Gastroesophageal sphincter (tissue), 4 donors: ENCODE data around the gene NLGN2. TPM values are rescaled to one million over a fixed set of nuclear protein-coding genes. Genes with fewer than 3 reads are reported as not detected.

ENCODE experiments used
- ATAC-seq: fragments of 150-250 bp; one replicate; pipeline ENCODE4 v1.9.1; 2016; ENCODE audit warnings: mild to moderate bottlenecking, moderate library complexity
- H3K27ac ChIP-seq, 4 donors: fragments of 200-600 bp; sonication (generic) in 3 of 4; 1 replicate in 3 of 4; 2 replicates in 1 of 4; pipeline ENCODE4 v1.5.1; 2016 to 2019
- H3K27me3 ChIP-seq: fragments of 200-600 bp; sonication (generic); one replicate; pipeline ENCODE4 v1.5.1; 2019
- H3K36me3 ChIP-seq, 2 donors: fragments of 200-600 bp; sonication (generic); one replicate each; pipeline ENCODE4 v1.5.1; 2019; ENCODE audit warnings: control low read depth in 1 of 2
- H3K4me1 ChIP-seq, 3 donors: fragments of 200-600 bp; sonication (generic); 1 replicate in 2 of 3; 2 replicates in 1 of 3; pipeline ENCODE4 v1.5.1; 2016 to 2019; ENCODE audit warnings: control low read depth in 2 of 3
- H3K4me3 ChIP-seq, 2 donors: fragments of 200-600 bp; sonication (generic); one replicate each; pipeline ENCODE4 v1.5.1; 2019; ENCODE audit warnings: mild to moderate bottlenecking in 1 of 2, moderate library complexity in 1 of 2
- H3K9me3 ChIP-seq, 3 donors: fragments of 200-600 bp; sonication (generic); one replicate each; pipeline ENCODE4 v1.5.1; 2017 to 2019; ENCODE audit warnings: control low read depth in 2 of 3
- EP300 ChIP-seq: sonication (generic); formaldehyde crosslinking; IDR thresholded peaks from one replicate; pipeline ENCODE4 v1.6.1; 2017; ENCODE audit warnings: antibody characterized with exemption, mild to moderate bottlenecking
- POLR2A ChIP-seq, 2 donors: fragments of 450-650 bp; IDR thresholded peaks; one replicate each; pipeline ENCODE4 v1.6.1; 2017; ENCODE audit warnings: antibody characterized with exemption in 2 of 2, mild to moderate bottlenecking in 2 of 2, moderate library complexity in 1 of 2
- POLR2AphosphoS5 ChIP-seq: sonication (generic); formaldehyde crosslinking; IDR thresholded peaks from one replicate; pipeline ENCODE4 v1.6.1; 2017; ENCODE audit warnings: antibody characterized with exemption
- WGBS, 2 donors: methylation state at CpG; one replicate each; pipeline ENCODE4 v1.1.5; 2018; ENCODE audit warnings: low coverage in 1 of 2; 5-methylcytosine and 5-hydroxymethylcytosine counted together
- total RNA-seq, 4 donors: library from RNA; depleted of rRNA; stranded (reverse); fragments of >200 nt; gene quantifications; one replicate each; pipeline ENCODE4 v1.1.0, GENCODE V29; 2016
- TF ChIP-seq, protein P1 (sequence below), 4 experiments: fragments of 200-600 bp in 2 of 4; fragments of 450-650 bp in 2 of 4; sonication (generic) in 1 of 4; IDR thresholded peaks; one replicate each; pipeline ENCODE4 v1.5.1; 2017 to 2019; ENCODE audit warnings: antibody characterized with exemption in 4 of 4, mild to moderate bottlenecking in 2 of 4, moderate library complexity in 2 of 4

The NLGN2 gene
- total RNA-seq, 4 donors from 2014 or later: 9.9 to 28.4 (median 14.4) TPM

DNA sequence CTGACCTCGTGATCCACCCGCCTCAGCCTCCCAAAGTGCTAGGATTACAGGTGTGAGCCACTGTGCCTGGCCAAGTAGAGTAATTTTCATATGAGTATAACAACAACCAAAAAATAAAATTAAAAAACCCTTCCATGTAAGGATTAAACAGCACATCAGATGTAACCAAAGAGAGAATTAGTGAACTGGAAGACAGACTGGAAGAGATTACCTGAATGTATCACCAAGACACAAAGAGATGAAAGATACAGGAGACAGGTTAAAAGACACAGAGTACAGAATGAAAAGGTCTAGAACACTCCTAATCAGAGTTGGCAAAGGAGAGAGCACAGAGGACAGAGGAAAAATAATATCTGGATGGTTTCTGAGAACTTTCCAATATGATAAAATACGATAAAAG, 28.5 kb upstream of the NLGN2 start:
- 100% methylated on average over 1 to 2 of the region's 3 CpGs for WGBS, 2 donors
- TF ChIP-seq, protein P1, sequence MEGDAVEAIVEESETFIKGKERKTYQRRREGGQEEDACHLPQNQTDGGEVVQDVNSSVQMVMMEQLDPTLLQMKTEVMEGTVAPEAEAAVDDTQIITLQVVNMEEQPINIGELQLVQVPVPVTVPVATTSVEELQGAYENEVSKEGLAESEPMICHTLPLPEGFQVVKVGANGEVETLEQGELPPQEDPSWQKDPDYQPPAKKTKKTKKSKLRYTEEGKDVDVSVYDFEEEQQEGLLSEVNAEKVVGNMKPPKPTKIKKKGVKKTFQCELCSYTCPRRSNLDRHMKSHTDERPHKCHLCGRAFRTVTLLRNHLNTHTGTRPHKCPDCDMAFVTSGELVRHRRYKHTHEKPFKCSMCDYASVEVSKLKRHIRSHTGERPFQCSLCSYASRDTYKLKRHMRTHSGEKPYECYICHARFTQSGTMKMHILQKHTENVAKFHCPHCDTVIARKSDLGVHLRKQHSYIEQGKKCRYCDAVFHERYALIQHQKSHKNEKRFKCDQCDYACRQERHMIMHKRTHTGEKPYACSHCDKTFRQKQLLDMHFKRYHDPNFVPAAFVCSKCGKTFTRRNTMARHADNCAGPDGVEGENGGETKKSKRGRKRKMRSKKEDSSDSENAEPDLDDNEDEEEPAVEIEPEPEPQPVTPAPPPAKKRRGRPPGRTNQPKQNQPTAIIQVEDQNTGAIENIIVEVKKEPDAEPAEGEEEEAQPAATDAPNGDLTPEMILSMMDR (IDR thresholded peaks at IDR 0.05): no peak
- TF ChIP-seq POLR2A (IDR thresholded peaks at IDR 0.05): no peak
- no peak for TF ChIP-seq EP300
- no peak for TF ChIP-seq POLR2AphosphoS5
- no peak overlapping the region for H3K4me3 ChIP-seq
- H3K27ac ChIP-seq: no peak overlapping the region
- no peaks in the 10 kb centered on the region for H3K27me3 ChIP-seq
- H3K9me3 ChIP-seq: no peaks in the 10 kb centered on the region
- H3K4me1 ChIP-seq: peaks cover 0 to 37% (median 18%) of the 10 kb centered on the region in 3 donors
- ATAC-seq: no peak
- no peaks in the 10 kb centered on the region for H3K36me3 ChIP-seq

DNA sequence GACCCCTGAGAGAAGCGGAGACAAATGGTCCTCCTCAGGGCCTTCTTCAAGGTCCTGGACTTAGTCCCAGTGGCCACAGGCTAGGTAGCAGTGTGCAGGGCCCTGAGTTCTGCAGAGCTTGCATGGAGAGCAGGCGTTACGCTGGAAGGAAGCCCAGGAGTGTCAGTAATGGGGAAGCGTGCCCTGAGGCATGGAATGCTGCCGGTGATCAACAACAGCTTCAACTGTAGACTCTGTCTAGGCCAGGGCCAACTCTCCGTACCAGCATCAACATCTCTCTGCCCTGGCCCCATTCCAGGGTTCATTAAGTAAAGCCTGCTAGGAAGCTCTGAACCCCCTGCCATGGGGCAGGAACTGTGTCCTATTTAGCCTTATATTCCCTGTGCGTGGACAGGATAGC, 27.3 kb upstream of the NLGN2 start:
- Histone ChIP-seq H3K27ac (peak overlapping the region in 3 of 4 donors; percentile 73 to 80 (median 77)), H3K27me3 (no peaks in the 10 kb centered on the region), H3K4me3 (peak overlapping the region; percentile 15 to 58), H3K4me1 (peaks cover 0 to 43% (median 21%) of the 10 kb centered on the region in 3 donors), H3K9me3 (no peaks in the 10 kb centered on the region), H3K36me3 (no peaks in the 10 kb centered on the region)
- TF ChIP-seq POLR2AphosphoS5 (peak; percentile 73), POLR2A (IDR thresholded peaks at IDR 0.05) (no peak)
- WGBS, 2 donors: 0% methylated on average over 1 of the region's 7 CpGs; no CpG with 5 or more reads in 1 of the 2 donors
- ATAC-seq: peak; percentile 73

DNA sequence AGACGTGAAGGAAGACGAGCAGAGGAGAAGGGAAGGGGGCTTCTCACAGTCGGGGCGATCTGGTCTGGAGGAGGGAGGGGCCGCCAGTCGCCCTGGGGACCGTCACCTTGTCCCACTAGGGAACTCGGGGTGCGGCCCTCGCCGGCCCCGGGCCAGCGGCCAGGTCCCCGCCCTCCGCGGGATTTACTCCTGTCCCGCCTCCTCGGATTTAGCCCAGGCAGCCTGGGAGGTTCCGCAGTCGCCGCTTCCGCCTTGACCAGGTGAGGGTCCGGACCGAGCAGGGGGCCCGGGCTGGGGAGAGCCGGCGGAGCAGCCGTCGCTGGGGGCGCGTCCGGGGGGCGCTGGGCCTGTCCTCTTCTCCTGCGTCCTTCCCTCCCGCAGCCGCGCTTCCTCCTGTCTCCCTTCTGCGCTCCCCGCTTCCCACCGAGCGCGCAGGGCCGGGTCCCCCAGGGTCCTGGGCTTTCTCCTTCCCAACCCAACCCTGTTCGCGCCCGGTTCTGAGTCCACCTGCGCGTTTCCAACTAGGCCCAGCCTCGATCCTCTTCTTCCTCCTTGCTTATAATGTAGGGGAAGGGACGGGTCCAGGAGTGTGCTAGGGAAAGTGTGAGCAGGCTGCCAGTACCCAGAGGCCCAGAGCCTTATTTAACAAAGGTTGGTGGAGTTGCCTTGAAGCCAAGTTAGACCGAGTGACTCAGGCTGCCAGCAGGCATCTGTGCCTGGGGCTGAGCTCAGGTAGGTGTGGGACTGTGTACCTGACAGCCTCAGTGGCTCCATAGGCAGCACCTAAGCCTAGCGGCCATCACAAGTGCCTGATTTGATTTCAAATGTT, 26.6 kb upstream of the NLGN2 start, which contains the start of gene TNK1:
Gene TNK1, plus strand, starts transcription at position 235 of the 829 bp plus-strand sequence. CDS start 1,838 bp downstream, outside the sequence.
- Histone ChIP-seq H3K27me3 (no peaks in the 10 kb centered on the region), H3K9me3 (no peaks in the 10 kb centered on the region), H3K27ac (peak within 1 kb of the TSS in 3 of 4 donors; percentile 73 to 80 (median 77)), H3K36me3 (peaks cover 0 to 2% of the 10 kb centered on the region in 2 donors), H3K4me3 (peak within 1 kb of the TSS; percentile 15 to 58), H3K4me1 (peaks cover 0 to 43% (median 21%) of the 10 kb centered on the region in 3 donors)
- peak; percentile 60 for ATAC-seq
- TF ChIP-seq EP300 (no peak), POLR2A (IDR thresholded peaks at IDR 0.05) (peak in 1 of 2 donors; percentile 9), POLR2AphosphoS5 (peak; percentile 55)
- TF ChIP-seq, protein P1 (IDR thresholded peaks at IDR 0.05): no peak
- 6 to 10% methylated on average over 2 to 21 of the region's 52 CpGs for WGBS, 2 donors

DNA sequence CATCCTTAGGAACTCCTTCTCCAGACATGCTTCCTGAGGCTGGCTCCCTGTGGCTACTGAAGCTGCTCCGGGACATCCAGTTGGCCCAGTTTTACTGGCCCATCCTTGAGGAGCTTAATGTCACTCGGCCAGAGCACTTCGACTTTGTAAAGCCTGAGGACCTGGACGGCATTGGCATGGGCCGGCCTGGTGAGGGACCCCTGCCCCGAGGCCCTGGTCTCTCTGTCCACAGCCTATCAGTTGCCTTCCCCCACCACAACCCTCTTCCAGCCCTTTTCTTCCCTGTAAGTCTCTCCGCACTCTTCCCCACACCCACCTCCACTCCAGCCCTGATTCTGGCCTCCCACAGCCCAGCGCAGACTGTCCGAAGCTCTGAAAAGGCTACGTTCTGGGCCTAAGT, 24.7 kb upstream of the NLGN2 start:
- WGBS, 2 donors: 90 to 100% methylated on average over 3 to 7 of the region's 10 CpGs
- no peak for TF ChIP-seq POLR2A (IDR thresholded peaks at IDR 0.05)
- TF ChIP-seq, protein P1 (IDR thresholded peaks at IDR 0.05): no peak
- no peak for TF ChIP-seq POLR2AphosphoS5
- no peak for TF ChIP-seq EP300
- Histone ChIP-seq H3K27ac (no peak overlapping the region), H3K36me3 (peaks cover 0 to 17% of the 10 kb centered on the region in 2 donors), H3K4me1 (peaks cover 0 to 43% (median 21%) of the 10 kb centered on the region in 3 donors), H3K27me3 (no peaks in the 10 kb centered on the region), H3K9me3 (no peaks in the 10 kb centered on the region), H3K4me3 (no peak overlapping the region)
- ATAC-seq: no peak

DNA sequence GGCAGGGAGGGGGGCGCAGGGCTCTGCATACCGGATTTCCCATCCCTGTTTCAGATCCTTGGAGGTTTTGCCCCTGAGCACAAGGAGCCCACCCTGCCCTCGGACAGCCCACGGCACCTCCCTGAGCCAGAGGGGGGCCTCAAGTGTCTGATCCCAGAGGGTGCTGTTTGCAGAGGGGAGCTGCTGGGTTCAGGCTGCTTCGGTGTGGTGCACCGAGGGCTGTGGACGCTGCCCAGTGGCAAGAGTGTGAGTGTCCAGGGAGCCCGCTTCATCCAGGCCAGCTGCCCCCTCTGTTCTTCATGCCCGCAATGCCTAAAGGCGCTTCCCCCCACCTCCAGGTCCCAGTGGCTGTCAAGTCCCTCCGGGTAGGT, 24.3 kb upstream of the NLGN2 start:
- no peaks in the 10 kb centered on the region for H3K27me3 ChIP-seq
- TF ChIP-seq POLR2A (IDR thresholded peaks at IDR 0.05) (no peak), EP300 (no peak), POLR2AphosphoS5 (no peak)
- TF ChIP-seq, protein P1 (IDR thresholded peaks at IDR 0.05): no peak
- no peaks in the 10 kb centered on the region for H3K9me3 ChIP-seq
- peak overlapping the region in 2 of 4 donors; percentile 63 to 73 for H3K27ac ChIP-seq
- peaks cover 0 to 43% (median 21%) of the 10 kb centered on the region in 3 donors for H3K4me1 ChIP-seq
- peaks cover 0 to 22% of the 10 kb centered on the region in 2 donors for H3K36me3 ChIP-seq
- no CpG with 5 or more reads among the region's 11 CpGs for WGBS, 2 donors
- peak overlapping the region in 1 of 2 donors; percentile 51 for H3K4me3 ChIP-seq
- ATAC-seq: no peak
